Ovary (tissue), 3 donors: Measurements from ENCODE around the gene TOM1L2.

Source experiments
- EP300 ChIP-seq: sonication (generic); formaldehyde crosslinking; IDR thresholded peaks from one replicate; pipeline ENCODE4 v1.6.1; 2017; ENCODE audit warnings: antibody characterized with exemption
- POLR2A ChIP-seq: fragments of 450-650 bp; IDR thresholded peaks from one replicate; pipeline ENCODE4 v1.6.1; 2017; ENCODE audit warnings: antibody characterized with exemption, mild to moderate bottlenecking, moderate library complexity
- TF ChIP-seq, protein P1 (sequence below), 3 donors: fragments of 450-650 bp in 2 of 3; fragments of 200-600 bp in 1 of 3; IDR thresholded peaks; one replicate each; pipeline versions ENCODE4 v1.5.1 to v1.8.0; 2016 to 2022; ENCODE audit warnings: antibody characterized with exemption in 3 of 3, mild to moderate bottlenecking in 1 of 3
- donor health status: DM: no; HTN: no; CAD: no.

DNA sequence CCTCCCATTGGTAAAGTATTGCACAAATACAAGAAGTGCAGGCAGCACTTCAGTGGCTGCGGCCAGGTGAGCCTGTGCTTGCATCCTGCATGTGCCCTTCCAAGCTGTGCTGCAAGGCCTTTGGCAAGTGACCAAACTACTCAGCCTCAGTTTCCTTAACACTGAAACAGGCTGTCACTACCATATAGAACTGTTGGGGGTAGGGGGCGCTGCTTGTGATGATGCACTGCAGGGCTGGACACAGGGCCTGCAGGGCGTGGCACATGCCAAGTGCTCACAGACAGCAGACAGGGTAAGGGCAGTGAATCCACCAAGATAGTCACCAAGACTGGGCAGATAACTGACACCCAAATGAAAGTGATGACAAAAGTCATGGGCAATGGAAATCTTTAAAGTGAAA, 69.8 kb downstream of the TOM1L2 start:
- TF ChIP-seq POLR2A (no peak), EP300 (no peak)
- TF ChIP-seq, protein P1, sequence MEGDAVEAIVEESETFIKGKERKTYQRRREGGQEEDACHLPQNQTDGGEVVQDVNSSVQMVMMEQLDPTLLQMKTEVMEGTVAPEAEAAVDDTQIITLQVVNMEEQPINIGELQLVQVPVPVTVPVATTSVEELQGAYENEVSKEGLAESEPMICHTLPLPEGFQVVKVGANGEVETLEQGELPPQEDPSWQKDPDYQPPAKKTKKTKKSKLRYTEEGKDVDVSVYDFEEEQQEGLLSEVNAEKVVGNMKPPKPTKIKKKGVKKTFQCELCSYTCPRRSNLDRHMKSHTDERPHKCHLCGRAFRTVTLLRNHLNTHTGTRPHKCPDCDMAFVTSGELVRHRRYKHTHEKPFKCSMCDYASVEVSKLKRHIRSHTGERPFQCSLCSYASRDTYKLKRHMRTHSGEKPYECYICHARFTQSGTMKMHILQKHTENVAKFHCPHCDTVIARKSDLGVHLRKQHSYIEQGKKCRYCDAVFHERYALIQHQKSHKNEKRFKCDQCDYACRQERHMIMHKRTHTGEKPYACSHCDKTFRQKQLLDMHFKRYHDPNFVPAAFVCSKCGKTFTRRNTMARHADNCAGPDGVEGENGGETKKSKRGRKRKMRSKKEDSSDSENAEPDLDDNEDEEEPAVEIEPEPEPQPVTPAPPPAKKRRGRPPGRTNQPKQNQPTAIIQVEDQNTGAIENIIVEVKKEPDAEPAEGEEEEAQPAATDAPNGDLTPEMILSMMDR (IDR thresholded peaks at IDR 0.05): no peak
